Measurements from ENCODE around the gene MACROH2A2. TPM values are rescaled to one million over a fixed set of nuclear protein-coding genes. Genes with fewer than 3 reads are reported as not detected.
"Not testable (repeated sequence)": the region's sequence is repeated elsewhere in the genome, so short reads cannot be mapped to it uniquely, and the experiment has no call there.

MACROH2A2 gene
- total RNA-seq, 1 experiment from 2014 or later, result not detected

DNA sequence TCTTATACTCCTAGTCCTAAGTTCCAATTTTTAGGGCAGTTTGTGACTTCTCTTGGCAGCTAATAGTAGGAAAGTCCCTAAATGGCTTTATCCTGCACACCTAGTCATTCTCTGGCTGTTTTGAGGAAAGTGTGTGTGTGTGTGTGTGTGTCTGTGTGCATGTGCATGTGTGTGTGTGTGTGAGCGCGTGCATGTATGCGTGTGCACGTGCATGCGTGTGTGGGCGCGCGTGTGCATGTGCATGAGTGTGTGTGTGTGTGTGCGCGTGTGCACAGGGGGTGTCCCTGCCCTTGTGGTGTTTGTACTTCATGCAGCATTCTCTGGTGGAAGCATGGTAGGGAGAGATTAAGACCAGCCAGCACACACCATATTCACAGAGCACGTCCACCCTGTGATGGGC lies 18.2 kb downstream of the MACROH2A2 start:
- no peak overlapping the region for H3K27ac ChIP-seq (ENCODE audit: low read length)
- no peaks in the 10 kb centered on the region for H3K27me3 ChIP-seq (ENCODE audit: low read length)
- H3K9ac ChIP-seq (ENCODE audit: low read length), result no peak overlapping the region
- H3K9me3 ChIP-seq (ENCODE audit: low read length), result no peaks in the 10 kb centered on the region
- no peak overlapping the region for H3K4me3 ChIP-seq (ENCODE audit: low read length)
- peaks cover 4% of the 10 kb centered on the region for H3K4me1 ChIP-seq (ENCODE audit: low read length)
- no peak for DNase-seq
- H3K79me2 ChIP-seq (ENCODE audit: low read length), result no peaks in the 10 kb centered on the region
- H4K20me1 ChIP-seq (ENCODE audit: insufficient read depth, low read depth, low read length), result no peaks in the 10 kb centered on the region
- no peaks in the 10 kb centered on the region for H3K36me3 ChIP-seq (ENCODE audit: insufficient read depth, low read length)
- H3K9me2 ChIP-seq (replicated peaks; ENCODE audit: insufficient read depth, low read length), result no peaks in the 10 kb centered on the region
- no peak overlapping the region for H2AFZ ChIP-seq (ENCODE audit: low read length)
- H3K4me2 ChIP-seq (ENCODE audit: low read depth, low read length, poor library complexity, severe bottlenecking), result no peak overlapping the region

DNA sequence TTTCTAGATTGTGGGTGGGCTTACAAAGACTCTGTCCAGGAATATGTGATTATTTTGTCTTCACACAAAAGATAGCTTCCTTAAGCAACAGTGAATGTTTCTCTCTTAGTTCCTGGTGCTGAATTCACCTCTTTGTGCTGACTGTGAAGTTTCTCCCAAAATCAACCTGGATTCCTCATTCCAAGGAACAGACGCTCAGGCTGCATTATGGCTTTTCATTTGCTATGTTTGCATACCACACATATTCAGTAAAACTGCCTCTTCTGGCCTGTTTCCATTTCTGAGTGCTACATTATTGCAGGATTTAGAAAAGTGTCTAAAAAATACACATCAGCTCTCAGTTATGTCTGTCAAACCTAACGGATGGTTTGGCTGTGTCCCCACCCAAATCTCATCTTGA lies 21.5 kb downstream of the MACROH2A2 start:
- Histone ChIP-seq H3K36me3 (ENCODE audit: insufficient read depth, low read length) (no peaks in the 10 kb centered on the region), H3K4me3 (ENCODE audit: low read length) (no peak overlapping the region), H3K9me2 (replicated peaks; ENCODE audit: insufficient read depth, low read length) (no peaks in the 10 kb centered on the region), H3K9me3 (ENCODE audit: low read length) (no peaks in the 10 kb centered on the region), H4K20me1 (ENCODE audit: insufficient read depth, low read depth, low read length) (no peaks in the 10 kb centered on the region), H3K4me2 (ENCODE audit: low read depth, low read length, poor library complexity, severe bottlenecking) (no peak overlapping the region), H3K4me1 (ENCODE audit: low read length) (peaks cover 2% of the 10 kb centered on the region), H3K27ac (ENCODE audit: low read length) (no peak overlapping the region), H2AFZ (ENCODE audit: low read length) (no peak overlapping the region), H3K9ac (ENCODE audit: low read length) (no peak overlapping the region), H3K27me3 (ENCODE audit: low read length) (no peaks in the 10 kb centered on the region), H3K79me2 (ENCODE audit: low read length) (no peaks in the 10 kb centered on the region)
- DNase-seq, result no peak

DNA sequence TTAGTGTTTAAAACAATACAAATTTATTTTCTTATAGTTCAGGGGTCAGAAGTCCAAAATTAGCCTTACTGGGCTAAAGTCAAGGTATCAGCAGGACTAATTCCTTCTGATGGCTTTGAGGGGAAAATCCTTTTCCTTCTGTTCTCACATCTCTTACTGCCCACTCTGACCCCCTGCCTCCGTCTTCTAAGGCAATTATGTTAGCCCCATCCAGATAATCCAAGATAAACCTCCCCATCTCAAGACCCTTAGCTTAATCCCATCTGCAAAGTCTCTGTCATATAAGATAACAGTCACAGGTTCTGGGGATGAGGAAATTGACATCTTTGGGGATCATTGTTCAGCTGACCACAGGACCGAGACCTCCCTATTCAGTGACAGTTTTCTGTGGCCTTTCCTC lies 22.3 kb downstream of the MACROH2A2 start:
- Histone ChIP-seq H2AFZ (ENCODE audit: low read length) (no peak overlapping the region), H3K27ac (ENCODE audit: low read length) (no peak overlapping the region), H3K9me2 (replicated peaks; ENCODE audit: insufficient read depth, low read length) (no peaks in the 10 kb centered on the region), H3K4me2 (ENCODE audit: low read depth, low read length, poor library complexity, severe bottlenecking) (no peak overlapping the region), H3K27me3 (ENCODE audit: low read length) (no peaks in the 10 kb centered on the region), H3K9me3 (ENCODE audit: low read length) (no peaks in the 10 kb centered on the region), H3K9ac (ENCODE audit: low read length) (no peak overlapping the region), H3K4me3 (ENCODE audit: low read length) (no peak overlapping the region), H4K20me1 (ENCODE audit: insufficient read depth, low read depth, low read length) (no peaks in the 10 kb centered on the region), H3K36me3 (ENCODE audit: insufficient read depth, low read length) (no peaks in the 10 kb centered on the region), H3K79me2 (ENCODE audit: low read length) (no peaks in the 10 kb centered on the region), H3K4me1 (ENCODE audit: low read length) (no peaks in the 10 kb centered on the region)
- DNase-seq, result no peak

DNA sequence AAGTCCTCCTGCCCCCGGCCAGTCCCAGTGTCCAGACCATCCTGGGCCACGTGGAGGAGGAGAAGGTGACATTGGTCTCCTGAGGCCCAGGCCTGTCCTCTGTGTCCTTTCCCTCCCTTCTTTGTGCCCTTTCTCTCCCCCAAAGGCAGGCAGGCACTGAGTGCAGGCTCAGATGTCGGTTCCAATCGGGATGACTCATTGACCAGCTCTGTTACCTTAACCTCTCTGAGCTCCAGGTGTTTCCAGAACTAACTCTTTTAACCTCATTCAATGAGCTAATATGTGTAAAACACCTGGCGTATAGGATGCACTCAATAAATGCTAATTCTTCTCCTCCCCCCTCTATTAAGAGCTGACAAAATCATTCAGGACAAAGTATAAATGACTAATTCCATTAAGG lies 25.7 kb downstream of the MACROH2A2 start:
- Histone ChIP-seq H3K4me1 (ENCODE audit: low read length) (no peaks in the 10 kb centered on the region), H3K9me3 (ENCODE audit: low read length) (no peaks in the 10 kb centered on the region), H3K9ac (ENCODE audit: low read length) (no peak overlapping the region), H3K4me2 (ENCODE audit: low read depth, low read length, poor library complexity, severe bottlenecking) (no peak overlapping the region), H3K4me3 (ENCODE audit: low read length) (no peak overlapping the region), H3K27me3 (ENCODE audit: low read length) (no peaks in the 10 kb centered on the region), H3K9me2 (replicated peaks; ENCODE audit: insufficient read depth, low read length) (no peaks in the 10 kb centered on the region), H3K36me3 (ENCODE audit: insufficient read depth, low read length) (no peaks in the 10 kb centered on the region), H3K79me2 (ENCODE audit: low read length) (no peaks in the 10 kb centered on the region), H4K20me1 (ENCODE audit: insufficient read depth, low read depth, low read length) (no peaks in the 10 kb centered on the region), H2AFZ (ENCODE audit: low read length) (no peak overlapping the region), H3K27ac (ENCODE audit: low read length) (no peak overlapping the region)
- no peak for DNase-seq

DNA sequence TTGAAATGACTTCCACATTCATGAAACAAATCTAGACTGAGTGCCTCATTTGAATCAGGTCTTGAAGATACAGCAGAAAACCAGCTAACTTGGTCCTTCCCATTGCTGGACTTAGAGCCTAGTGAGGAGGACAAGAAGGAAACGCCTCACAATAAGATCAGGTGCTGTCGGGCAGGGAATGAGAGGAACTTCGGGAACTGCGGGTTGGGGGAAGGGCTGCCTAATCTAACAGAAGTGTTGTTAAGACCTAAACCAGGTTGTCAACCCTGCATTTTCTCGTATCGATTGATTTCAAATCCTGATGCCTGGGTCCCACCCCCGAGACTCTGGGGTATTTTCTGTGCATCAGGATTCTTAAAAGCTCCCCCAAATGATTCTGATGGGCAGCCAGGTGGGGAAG lies 26.3 kb downstream of the MACROH2A2 start:
- no peaks in the 10 kb centered on the region for H4K20me1 ChIP-seq (ENCODE audit: insufficient read depth, low read depth, low read length)
- H3K79me2 ChIP-seq (ENCODE audit: low read length), result no peaks in the 10 kb centered on the region
- no peaks in the 10 kb centered on the region for H3K36me3 ChIP-seq (ENCODE audit: insufficient read depth, low read length)
- no peaks in the 10 kb centered on the region for H3K9me2 ChIP-seq (replicated peaks; ENCODE audit: insufficient read depth, low read length)
- no peaks in the 10 kb centered on the region for H3K4me1 ChIP-seq (ENCODE audit: low read length)
- no peaks in the 10 kb centered on the region for H3K9me3 ChIP-seq (ENCODE audit: low read length)
- H3K27me3 ChIP-seq (ENCODE audit: low read length), result no peaks in the 10 kb centered on the region
- no peak for DNase-seq
- no peak overlapping the region for H3K4me2 ChIP-seq (ENCODE audit: low read depth, low read length, poor library complexity, severe bottlenecking)
- H3K9ac ChIP-seq (ENCODE audit: low read length), result no peak overlapping the region
- no peak overlapping the region for H2AFZ ChIP-seq (ENCODE audit: low read length)
- H3K4me3 ChIP-seq (ENCODE audit: low read length), result no peak overlapping the region
- H3K27ac ChIP-seq (ENCODE audit: low read length), result no peak overlapping the region

DNA sequence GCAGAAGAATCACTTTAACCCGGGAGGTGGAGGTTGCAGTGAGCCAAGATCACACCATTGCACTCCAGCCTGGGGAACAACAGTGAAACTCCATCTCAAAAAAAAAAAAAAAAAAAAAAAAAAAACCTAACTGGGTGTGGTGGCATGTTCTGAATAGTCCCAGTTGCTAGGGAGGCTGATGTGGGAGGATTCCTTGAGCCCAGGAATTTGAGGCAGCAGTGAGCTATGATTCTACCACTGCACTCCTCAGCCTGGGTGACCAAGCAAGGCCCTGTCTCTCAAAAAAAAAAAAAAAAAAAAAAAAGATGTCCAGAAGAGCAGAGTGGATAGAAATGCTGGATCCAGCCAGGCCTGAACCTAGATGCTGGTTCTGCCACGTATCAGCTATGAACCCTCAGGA lies 28.1 kb downstream of the MACROH2A2 start:
- not testable (repeated sequence) for H3K4me2 ChIP-seq (ENCODE audit: low read depth, low read length, poor library complexity, severe bottlenecking); DNase-seq; H3K9ac ChIP-seq (ENCODE audit: low read length); H3K9me2 ChIP-seq (replicated peaks; ENCODE audit: insufficient read depth, low read length); H3K27me3 ChIP-seq (ENCODE audit: low read length); H3K79me2 ChIP-seq (ENCODE audit: low read length); H3K4me1 ChIP-seq (ENCODE audit: low read length); H2AFZ ChIP-seq (ENCODE audit: low read length); H3K36me3 ChIP-seq (ENCODE audit: insufficient read depth, low read length); H3K9me3 ChIP-seq (ENCODE audit: low read length); H4K20me1 ChIP-seq (ENCODE audit: insufficient read depth, low read depth, low read length); H3K27ac ChIP-seq (ENCODE audit: low read length); H3K4me3 ChIP-seq (ENCODE audit: low read length)

DNA sequence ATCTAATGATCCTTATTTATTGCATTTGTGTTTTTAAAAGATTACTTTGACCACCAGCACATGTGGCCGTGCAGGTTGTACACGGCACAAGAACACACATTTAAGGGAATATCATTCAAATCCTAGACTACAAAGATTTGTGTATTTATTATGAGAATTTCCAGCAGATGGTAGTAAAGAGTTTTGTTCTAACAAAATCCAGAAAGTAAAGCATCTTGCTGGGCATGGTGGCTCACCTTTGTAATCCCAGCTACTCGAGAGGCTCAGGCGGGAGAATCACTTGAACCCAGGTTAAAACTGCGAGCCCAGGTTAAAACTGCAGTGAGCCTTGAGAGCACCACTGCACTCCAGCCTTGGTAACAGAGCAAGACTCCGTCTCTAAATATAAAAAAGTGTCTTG lies 31.5 kb downstream of the MACROH2A2 start:
- H3K9me2 ChIP-seq (replicated peaks; ENCODE audit: insufficient read depth, low read length), result no peaks in the 10 kb centered on the region
- H3K4me1 ChIP-seq (ENCODE audit: low read length), result no peaks in the 10 kb centered on the region
- H3K27ac ChIP-seq (ENCODE audit: low read length), result no peak overlapping the region
- no peaks in the 10 kb centered on the region for H3K79me2 ChIP-seq (ENCODE audit: low read length)
- H3K4me2 ChIP-seq (ENCODE audit: low read depth, low read length, poor library complexity, severe bottlenecking), result no peak overlapping the region
- H3K36me3 ChIP-seq (ENCODE audit: insufficient read depth, low read length), result no peaks in the 10 kb centered on the region
- no peaks in the 10 kb centered on the region for H4K20me1 ChIP-seq (ENCODE audit: insufficient read depth, low read depth, low read length)
- H3K27me3 ChIP-seq (ENCODE audit: low read length), result no peaks in the 10 kb centered on the region
- DNase-seq, result peak; percentile 53
- H3K9me3 ChIP-seq (ENCODE audit: low read length), result no peaks in the 10 kb centered on the region
- no peak overlapping the region for H2AFZ ChIP-seq (ENCODE audit: low read length)
- no peak overlapping the region for H3K4me3 ChIP-seq (ENCODE audit: low read length)
- H3K9ac ChIP-seq (ENCODE audit: low read length), result no peak overlapping the region

DNA sequence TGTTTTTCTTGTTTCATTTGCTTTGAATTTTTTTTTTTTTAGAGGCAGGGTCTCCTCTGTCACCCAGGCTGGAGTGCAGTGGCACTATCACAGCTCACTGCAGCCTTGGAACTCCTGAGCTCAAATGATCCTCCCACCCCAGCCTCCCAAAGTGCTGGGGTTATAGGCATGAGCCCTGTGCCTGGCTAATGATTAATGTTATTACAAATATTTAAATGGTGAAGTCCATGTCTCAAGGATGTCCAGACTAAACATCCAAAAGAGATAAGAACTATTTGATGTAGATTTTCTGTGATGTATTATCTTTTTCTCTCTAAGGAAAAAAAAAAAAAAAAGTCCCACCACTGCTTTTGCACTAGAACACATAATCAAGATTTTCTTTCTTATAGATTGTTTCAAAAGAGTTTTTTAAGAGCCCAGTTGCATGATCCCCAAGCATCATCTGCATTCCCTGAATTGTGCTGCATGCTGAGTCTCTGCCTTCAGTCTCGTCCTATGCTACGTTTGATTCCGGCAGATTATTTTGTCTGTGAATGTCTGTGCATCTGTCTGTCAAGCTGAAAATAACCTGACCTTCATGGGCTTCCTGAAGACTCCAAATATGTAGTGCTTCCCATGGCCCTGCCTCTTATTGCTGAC lies 33.4 kb downstream of the MACROH2A2 start:
- Histone ChIP-seq H3K36me3 (ENCODE audit: insufficient read depth, low read length) (no peaks in the 10 kb centered on the region), H3K79me2 (ENCODE audit: low read length) (no peaks in the 10 kb centered on the region), H2AFZ (ENCODE audit: low read length) (no peak overlapping the region), H3K4me2 (ENCODE audit: low read depth, low read length, poor library complexity, severe bottlenecking) (no peak overlapping the region), H3K27me3 (ENCODE audit: low read length) (no peaks in the 10 kb centered on the region), H3K9ac (ENCODE audit: low read length) (no peak overlapping the region), H4K20me1 (ENCODE audit: insufficient read depth, low read depth, low read length) (no peaks in the 10 kb centered on the region), H3K4me3 (ENCODE audit: low read length) (no peak overlapping the region), H3K9me3 (ENCODE audit: low read length) (no peaks in the 10 kb centered on the region), H3K4me1 (ENCODE audit: low read length) (no peaks in the 10 kb centered on the region), H3K27ac (ENCODE audit: low read length) (no peak overlapping the region), H3K9me2 (replicated peaks; ENCODE audit: insufficient read depth, low read length) (no peaks in the 10 kb centered on the region)
- no peak for DNase-seq

All from Karpas-422 (cell line).